ENCODE measurements around the gene DENND4A.

GRCh38 chr15:65618560-65619109 lies 173.5 kb downstream of the DENND4A start:
- TF ChIP-seq ZNF274 (IDR thresholded peaks at IDR 0.05; ENCODE audit: low read depth, low read length) (no peak), YY1 (IDR thresholded peaks at IDR 0.05; ENCODE audit: insufficient read depth, insufficient read length) (no peak)
